CD14-positive monocyte (primary cell): ENCODE measurements around the gene RGS9. TPM values are rescaled to one million over a fixed set of nuclear protein-coding genes. Genes with fewer than 3 reads are reported as not detected.

Source experiments
- DNase-seq, 3 donors: peaks; one replicate each; pipeline ENCODE4 v3.0.0-alpha.2; 2011 to 2022
- H2AFZ ChIP-seq: 2 replicates; pipeline ENCODE4 v1.6.0; 2012; ENCODE audit warnings: mild to moderate bottlenecking, low read depth, low read length, inconsistent platforms; ENCODE audit not compliant: insufficient read depth, poor library complexity, severe bottlenecking
- H3K27ac ChIP-seq, 2 donors: 1 replicate in 1 of 2; 2 replicates in 1 of 2; pipeline ENCODE4 v1.5.1; 2012 to 2013; ENCODE audit warnings: low read length in 2 of 2, control low read depth in 1 of 2, inconsistent platforms in 1 of 2, low read depth in 1 of 2, mild to moderate bottlenecking in 1 of 2
- H3K27me3 ChIP-seq, 2 donors: one replicate each; pipeline versions ENCODE4 v1.6.0 to v1.6.1; 2011 to 2013; ENCODE audit warnings: low read length in 2 of 2; ENCODE audit not compliant: control insufficient read depth in 2 of 2, insufficient read depth in 2 of 2
- H3K36me3 ChIP-seq, 2 donors: replicated peaks in 1 of 2; 1 replicate in 1 of 2; 2 replicates in 1 of 2; pipeline versions ENCODE4 v1.5.1 to v1.6.1; 2012 to 2013; ENCODE audit warnings: low read length in 2 of 2, control low read depth in 1 of 2, inconsistent platforms in 1 of 2, mild to moderate bottlenecking in 1 of 2; ENCODE audit not compliant: insufficient read depth in 2 of 2, control insufficient read depth in 1 of 2
- H3K4me1 ChIP-seq, 2 donors: 1 replicate in 1 of 2; 2 replicates in 1 of 2; pipeline versions ENCODE4 v1.5.1 to v1.6.1; 2012 to 2013; ENCODE audit warnings: low read length in 2 of 2, control low read depth in 1 of 2, inconsistent platforms in 1 of 2, mild to moderate bottlenecking in 1 of 2, moderate library complexity in 1 of 2; ENCODE audit not compliant: insufficient read depth in 2 of 2, control insufficient read depth in 1 of 2
- H3K4me2 ChIP-seq: replicated peaks from 2 replicates; pipeline ENCODE3; 2012; ENCODE audit warnings: low read length, moderate library complexity, mild to moderate bottlenecking; ENCODE audit not compliant: poor library complexity, severe bottlenecking; ENCODE audit errors: extremely low read depth
- H3K4me3 ChIP-seq, 3 experiments: fragments of 200-600 bp in 1 of 3; sonication (generic) in 1 of 3; replicated peaks in 1 of 3; 1 replicate in 2 of 3; 2 replicates in 1 of 3; pipeline ENCODE4 v1.5.1; 2011 to 2013; ENCODE audit warnings: low read length in 3 of 3, mild to moderate bottlenecking in 3 of 3, control low read depth in 2 of 3, low read depth in 2 of 3, inconsistent platforms in 1 of 3, moderate library complexity in 1 of 3
- H3K79me2 ChIP-seq: 2 replicates; pipeline ENCODE4 v1.6.0; 2012; ENCODE audit warnings: mild to moderate bottlenecking, control low read depth, inconsistent platforms, low read length, moderate library complexity; ENCODE audit not compliant: insufficient read depth
- H3K9ac ChIP-seq: 2 replicates; pipeline ENCODE4 v1.6.0; 2017; ENCODE audit warnings: low read length, mild to moderate bottlenecking; ENCODE audit not compliant: insufficient read depth, poor library complexity, severe bottlenecking
- H3K9me3 ChIP-seq, 2 donors: replicated peaks in 1 of 2; 1 replicate in 1 of 2; 2 replicates in 1 of 2; pipeline versions ENCODE4 v1.5.1 to v1.6.1; 2012 to 2013; ENCODE audit warnings: low read length in 2 of 2, control low read depth in 1 of 2; ENCODE audit not compliant: control insufficient read depth in 1 of 2, insufficient read depth in 1 of 2
- H4K20me1 ChIP-seq: 2 replicates; pipeline ENCODE4 v1.6.0; 2012; ENCODE audit warnings: mild to moderate bottlenecking, low read length, control low read depth, moderate library complexity; ENCODE audit not compliant: insufficient read depth
- H3K27ac Mint-ChIP-seq, 7 donors: one replicate each; pipeline ENCODE4 v1.8.0; 2020; ENCODE audit warnings: mild to moderate bottlenecking in 7 of 7, mixed read lengths in 7 of 7, moderate library complexity in 6 of 7, inconsistent platforms in 2 of 7
- H3K27me3 Mint-ChIP-seq, 3 donors: one replicate each; pipeline ENCODE4 v1.8.0; 2021 to 2022; ENCODE audit warnings: low read depth in 3 of 3, mild to moderate bottlenecking in 3 of 3, mixed read lengths in 3 of 3, moderate library complexity in 3 of 3, inconsistent platforms in 1 of 3
- H3K36me3 Mint-ChIP-seq, 2 donors: one replicate each; pipeline ENCODE4 v1.8.0; 2020; ENCODE audit warnings: mixed read lengths in 2 of 2, inconsistent platforms in 1 of 2, mild to moderate bottlenecking in 1 of 2
- H3K4me1 Mint-ChIP-seq: one replicate; pipeline ENCODE4 v1.8.0; 2020; ENCODE audit warnings: mild to moderate bottlenecking, mixed read lengths
- H3K4me3 Mint-ChIP-seq, 2 donors: one replicate each; pipeline ENCODE4 v1.8.0; 2020; ENCODE audit warnings: mild to moderate bottlenecking in 2 of 2, mixed read lengths in 2 of 2, moderate library complexity in 1 of 2
- H3K9me3 Mint-ChIP-seq, 7 donors: one replicate each; pipeline ENCODE4 v1.8.0; 2020 to 2022; ENCODE audit warnings: mixed read lengths in 7 of 7, mild to moderate bottlenecking in 6 of 7, moderate library complexity in 6 of 7, inconsistent platforms in 2 of 7
- CTCF ChIP-seq: fragments of 200-600 bp; IDR thresholded peaks from one replicate; pipeline ENCODE4 v1.8.0; 2022; ENCODE audit warnings: antibody characterized with exemption, mild to moderate bottlenecking
- WGBS: methylation state at CpG from one replicate; pipeline ENCODE4 v1.1.5; 2013; ENCODE audit warnings: missing lambda C conversion rate; ENCODE audit not compliant: insufficient coverage; 5-methylcytosine and 5-hydroxymethylcytosine counted together
- intact Hi-C, 2 donors: fragments of 100-400 bp; cut with micrococcal nuclease; formaldehyde crosslinking; loops; one replicate each; pipeline versions ENCODE4 v1.15.0 to v1.15.1; 2023
- polyA plus RNA-seq, 3 donors: library from polyadenylated mRNA; depleted of rRNA in 1 of 3; unstranded in 2 of 3; stranded (reverse) in 1 of 3; fragments of 300-500 nt in 2 of 3; fragments of >200 nt in 1 of 3; fragmentation: Illumina TruSeq in 2 of 3; gene quantifications; 1 replicate in 2 of 3; 2 replicates in 1 of 3; pipeline ENCODE4 v1.2.3, GENCODE V29; 2012 to 2021

RGS9 gene
- polyA plus RNA-seq, 3 donors = 0.08 TPM; not detected in 2

GRCh38 chr17:65259696-65260485 is 122.7 kb downstream of the RGS9 start:
- H3K9me3 Mint-ChIP-seq = peaks cover 0 to 9% (median 6%) of the 10 kb centered on the region in 7 donors
- peak overlapping the region in 1 of 7 donors; percentile 52 for H3K27ac Mint-ChIP-seq
- Histone ChIP-seq H3K4me1 (no peaks in the 10 kb centered on the region), H3K79me2 (no peaks in the 10 kb centered on the region), H3K9ac (no peak overlapping the region), H2AFZ (no peak overlapping the region), H3K4me3 (no peak overlapping the region), H4K20me1 (no peaks in the 10 kb centered on the region), H3K27ac (no peak overlapping the region), H3K9me3 (no peaks in the 10 kb centered on the region), H3K27me3 (peaks cover 0 to 3% of the 10 kb centered on the region in 2 donors), H3K4me2 (no peak overlapping the region), H3K36me3 (no peaks in the 10 kb centered on the region)
- H3K4me1 Mint-ChIP-seq = no peaks in the 10 kb centered on the region
- no CpG with 5 or more reads among the region's 7 CpGs for WGBS
- no peak for DNase-seq
- no peak overlapping the region for H3K4me3 Mint-ChIP-seq
- intact Hi-C loops = no loop called here
- H3K36me3 Mint-ChIP-seq = no peaks in the 10 kb centered on the region
- no peak for TF ChIP-seq CTCF
- peaks cover 2 to 11% (median 5%) of the 10 kb centered on the region in 3 donors for H3K27me3 Mint-ChIP-seq

GRCh38 chr17:65260626-65261025 is 123.5 kb downstream of the RGS9 start:
- no peak for DNase-seq
- Mint-ChIP-seq H3K27ac (no peak overlapping the region), H3K27me3 (peaks cover 2 to 12% (median 5%) of the 10 kb centered on the region in 3 donors), H3K4me1 (no peaks in the 10 kb centered on the region), H3K4me3 (no peak overlapping the region), H3K9me3 (peaks cover 0 to 9% (median 6%) of the 10 kb centered on the region in 7 donors), H3K36me3 (no peaks in the 10 kb centered on the region)
- Histone ChIP-seq H3K4me2 (no peak overlapping the region), H4K20me1 (no peaks in the 10 kb centered on the region), H2AFZ (no peak overlapping the region), H3K27me3 (peaks cover 0 to 3% of the 10 kb centered on the region in 2 donors), H3K9ac (no peak overlapping the region), H3K36me3 (no peaks in the 10 kb centered on the region), H3K79me2 (no peaks in the 10 kb centered on the region), H3K4me3 (no peak overlapping the region), H3K4me1 (no peaks in the 10 kb centered on the region), H3K9me3 (no peaks in the 10 kb centered on the region), H3K27ac (no peak overlapping the region)
- TF ChIP-seq CTCF = no peak
- intact Hi-C loops = no loop called here
- no CpG with 5 or more reads among the region's 2 CpGs for WGBS
